GM18508 (cell line): ENCODE data around the gene OVOL2.
A peak's percentile ranks its signal among the peaks of the same experiment; 100 is the strongest.

Experiments used
- ATAC-seq: cut with Tn5 transposase; IDR thresholded peaks from one replicate; pipeline ENCODE4 v1.9.1; 2021; ENCODE audit warnings: moderate number of reproducible peaks; ENCODE audit not compliant: insufficient read depth, unreplicated experiment

The OVOL2 gene

GRCh38 chr20:18018100-18018499 is 39.6 kb downstream of the OVOL2 start:
- ATAC-seq, result no peak

- no peak for ATAC-seq
Observed at GRCh38 chr20:18016772-18017171, 40.9 kb downstream of the OVOL2 start.

GRCh38 chr20:18014411-18014810 is 43.3 kb downstream of the OVOL2 start:
- no peak for ATAC-seq

DNA sequence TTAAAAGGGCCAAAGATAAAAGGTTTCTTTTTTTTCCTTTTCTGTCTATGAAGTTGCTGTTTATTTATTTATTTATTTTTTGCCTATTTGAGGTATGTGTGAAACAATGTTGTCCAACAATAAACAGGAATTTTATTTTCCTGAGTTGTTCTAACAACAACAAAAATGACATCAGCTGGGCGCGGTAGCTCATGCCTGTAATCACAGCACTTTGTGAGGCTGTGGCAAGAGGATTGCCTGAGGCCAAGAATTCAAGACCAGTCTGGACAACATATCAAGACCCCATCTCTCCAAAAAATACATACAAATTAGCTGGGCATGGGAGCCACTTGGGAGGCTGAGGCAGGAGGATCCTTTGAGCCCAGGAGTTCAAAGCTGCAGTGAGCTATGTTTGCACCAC is 44.8 kb downstream of the OVOL2 start:
- ATAC-seq, result no peak

- ATAC-seq, result no peak
Observed at GRCh38 chr20:18011951-18012645, 45.6 kb downstream of the OVOL2 start.

DNA sequence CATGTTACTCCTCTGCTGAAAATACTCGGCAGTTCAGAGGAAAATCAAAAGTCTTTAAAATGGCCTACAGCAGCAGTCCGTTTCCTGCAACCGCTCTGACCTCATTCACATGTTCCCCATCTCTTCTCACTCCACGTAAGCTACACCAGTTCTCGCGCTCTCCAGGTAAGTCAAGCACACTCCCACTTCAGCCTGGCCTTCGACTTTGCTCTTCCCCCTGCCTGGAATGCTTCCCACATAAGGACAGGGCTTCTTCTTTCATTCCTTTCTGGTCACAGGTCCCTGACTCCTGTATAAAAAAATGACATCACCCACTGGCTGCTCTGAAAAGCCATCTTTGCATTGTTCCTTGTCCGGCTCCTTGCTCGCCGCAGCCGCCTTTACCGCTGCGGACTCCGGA is 46.2 kb downstream of the OVOL2 start:
- ATAC-seq, result no peak

DNA sequence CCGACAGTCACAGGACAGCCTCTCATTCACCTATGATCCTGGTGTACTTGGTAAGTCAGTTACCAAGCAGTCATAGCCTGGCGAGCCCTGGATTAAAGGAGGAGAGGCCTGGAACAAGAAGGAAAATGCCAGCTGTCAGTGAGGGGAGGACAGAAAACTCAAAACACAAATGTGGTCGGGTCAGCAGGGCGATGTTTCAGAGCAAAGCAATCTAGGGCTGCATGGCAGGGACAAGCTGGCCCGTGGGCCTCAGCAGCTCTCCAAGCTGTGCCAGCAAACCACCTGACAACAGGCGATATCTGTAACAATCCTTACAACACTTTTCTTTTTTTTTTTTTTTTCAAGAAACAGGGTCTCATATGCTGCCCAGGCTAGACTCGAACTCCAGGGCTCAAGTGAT is 48.6 kb downstream of the OVOL2 start:
- ATAC-seq, result no peak

DNA sequence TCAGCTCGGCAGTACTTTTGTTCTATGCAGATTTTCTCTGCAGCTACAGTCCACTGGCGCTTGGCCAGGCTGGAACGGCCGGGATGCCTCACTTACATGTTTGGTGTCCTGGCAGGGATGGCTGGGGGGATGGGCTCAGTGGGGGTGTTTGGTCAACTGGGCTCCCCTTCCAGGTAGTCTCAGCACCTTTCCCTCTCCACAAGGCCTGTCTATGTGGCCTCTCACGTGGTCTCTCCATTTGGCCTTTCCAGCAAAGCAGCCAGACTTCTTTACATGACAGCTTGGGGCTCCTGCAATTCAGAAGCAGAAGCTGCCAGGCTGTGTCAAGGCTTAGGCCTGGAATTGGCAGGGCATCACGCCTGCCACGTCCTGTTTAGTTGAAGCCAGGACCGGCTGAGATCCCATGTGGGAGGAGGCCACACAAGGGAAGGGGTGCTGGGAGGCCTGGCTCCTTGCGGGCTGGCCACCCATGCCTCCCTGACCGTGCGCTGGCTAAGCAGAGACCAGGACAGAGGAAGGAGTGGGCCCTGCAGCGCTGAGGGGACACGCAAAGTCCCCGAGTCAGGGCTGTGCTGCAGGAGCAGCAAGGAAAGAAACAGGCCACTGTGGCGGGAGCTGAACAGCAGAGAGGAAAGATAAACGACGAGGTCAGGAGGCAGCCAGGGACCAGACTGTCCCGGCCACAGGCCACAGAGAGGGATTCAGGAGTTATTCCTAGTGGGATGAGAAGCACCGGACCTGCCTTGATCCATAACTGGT is 50.0 kb downstream of the OVOL2 start:
- no peak for ATAC-seq

DNA sequence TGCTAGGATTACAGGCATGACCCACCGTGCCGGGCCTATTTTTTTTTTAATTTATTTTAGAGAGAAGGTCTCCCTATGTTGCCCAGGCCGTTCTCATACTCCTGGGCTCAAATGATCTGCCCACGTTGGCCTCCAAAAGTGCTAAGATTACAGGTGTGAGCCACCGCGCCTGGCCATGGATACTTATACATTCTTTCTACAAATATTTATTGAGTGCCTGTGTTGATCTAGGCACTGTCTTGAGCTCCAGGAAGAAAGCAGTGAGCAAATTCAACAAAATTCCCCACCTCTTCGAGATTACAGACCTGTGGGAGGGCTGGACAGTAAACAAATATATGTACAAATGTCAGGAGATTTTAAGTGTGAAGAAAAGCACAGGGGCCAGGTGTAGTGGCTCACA is 51.0 kb downstream of the OVOL2 start:
- ATAC-seq, result no peak

DNA sequence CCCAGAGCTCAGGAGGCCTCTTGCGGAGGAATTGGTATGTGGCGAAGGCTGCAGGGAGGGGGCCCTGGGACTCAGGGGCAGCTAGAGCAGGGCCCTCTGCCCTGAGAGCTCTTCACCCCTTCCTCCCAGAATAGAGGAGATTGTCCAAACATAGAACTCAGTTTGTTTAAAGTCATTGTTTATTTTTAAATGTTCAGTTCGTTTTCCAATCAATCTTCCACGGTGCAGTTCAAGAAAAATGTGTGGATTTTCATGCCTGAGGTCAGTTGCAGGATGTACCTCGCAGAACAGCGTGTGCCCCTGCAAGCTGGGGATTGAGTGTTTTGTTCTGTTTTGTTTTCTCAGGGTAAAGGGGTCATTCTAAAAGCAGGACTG is 51.7 kb downstream of the OVOL2 start:
- ATAC-seq, result no peak

DNA sequence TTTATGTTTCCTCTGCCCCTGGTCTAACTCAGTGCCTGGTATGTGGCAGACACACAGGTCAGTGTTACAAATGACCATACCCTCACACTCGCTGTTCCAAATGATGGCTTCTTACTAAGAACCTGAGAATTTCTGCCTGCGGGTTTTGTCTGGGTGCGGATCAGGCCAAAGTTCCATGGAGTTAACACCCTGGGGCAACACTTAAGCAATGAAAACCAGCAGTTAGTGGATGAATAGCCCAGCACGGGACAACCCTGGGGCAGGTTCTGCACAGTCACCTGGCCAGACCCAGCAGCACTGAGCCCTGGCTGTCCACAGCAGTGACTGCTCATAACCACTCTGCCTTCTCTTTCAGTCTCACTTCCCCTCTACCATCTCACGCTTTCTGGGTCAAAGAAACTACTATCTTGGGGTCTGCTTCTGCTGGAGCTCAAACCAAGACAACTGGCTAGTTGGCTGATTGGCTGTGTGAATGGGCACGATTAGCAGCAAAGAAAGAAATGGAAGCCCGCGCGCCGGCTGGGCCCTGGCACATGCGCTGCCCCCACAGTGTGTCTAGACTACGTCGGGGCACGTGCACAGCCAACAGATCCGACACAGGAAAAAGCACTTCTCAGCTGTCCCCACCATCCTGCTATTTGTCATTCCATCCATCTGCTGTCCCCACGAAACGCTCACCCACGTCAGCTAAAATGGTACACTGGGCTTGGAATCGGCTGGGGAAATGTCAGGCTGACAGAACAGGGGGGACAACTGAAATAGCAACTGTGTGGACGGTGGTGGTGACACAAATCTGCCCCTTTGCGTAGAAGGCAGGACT is 52.3 kb downstream of the OVOL2 start:
- ATAC-seq, result peak; percentile 90

DNA sequence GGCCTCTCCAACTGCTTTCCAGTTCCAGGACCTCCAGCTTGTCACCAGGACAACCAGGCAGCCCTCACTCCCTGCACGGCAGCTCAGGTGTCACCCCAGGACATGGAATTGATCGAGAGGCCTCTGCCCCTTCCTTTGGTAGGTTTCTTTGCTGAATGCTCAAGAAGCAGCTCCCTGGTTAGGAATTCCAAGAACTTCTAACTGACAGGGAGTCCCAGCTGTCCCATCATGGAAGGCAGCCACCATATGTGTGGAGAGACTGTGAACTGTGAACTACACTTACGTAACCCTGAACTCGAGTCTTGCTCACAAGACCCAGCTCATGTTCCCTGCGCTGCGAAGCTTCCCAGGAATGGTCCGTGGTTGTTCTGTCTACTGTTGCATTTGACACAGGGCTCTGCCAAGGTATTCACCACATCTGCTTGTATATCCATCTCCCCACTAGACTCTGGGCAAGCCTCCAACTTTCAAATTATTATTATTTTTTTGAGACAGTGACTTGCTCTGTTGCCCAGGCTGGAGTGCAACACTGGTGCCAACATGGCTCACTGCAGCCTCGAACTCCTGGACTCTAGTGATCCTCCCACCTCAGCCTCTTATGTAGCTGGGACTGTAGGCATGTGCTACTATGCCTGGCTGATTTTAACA is 53.2 kb downstream of the OVOL2 start:
- ATAC-seq, result no peak

DNA sequence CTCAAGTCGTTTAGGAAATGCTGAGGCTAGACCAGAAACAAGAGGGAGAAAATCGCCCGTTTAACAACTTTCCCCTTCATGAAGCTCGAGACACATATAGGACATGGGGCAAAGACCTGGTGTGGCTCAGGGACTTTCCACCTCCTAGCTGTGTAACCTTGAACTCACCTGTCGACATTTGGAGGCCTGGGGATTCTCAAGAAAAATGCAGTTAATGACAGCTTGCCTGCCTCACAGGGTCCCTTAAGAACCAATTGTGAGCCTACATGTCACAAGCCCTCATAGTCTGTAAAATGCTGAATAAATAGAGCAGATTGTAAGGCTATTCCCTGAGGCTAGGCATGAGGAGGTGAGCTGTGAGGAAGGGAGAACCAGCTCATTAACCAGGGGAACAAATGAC is 53.8 kb downstream of the OVOL2 start:
- no peak for ATAC-seq

- no peak for ATAC-seq
Observed at GRCh38 chr20:18001131-18001921, 56.4 kb downstream of the OVOL2 start.

GRCh38 chr20:17999566-17999965 is 58.1 kb downstream of the OVOL2 start:
- no peak for ATAC-seq

GRCh38 chr20:17998446-17998845 is 59.3 kb downstream of the OVOL2 start:
- no peak for ATAC-seq

DNA sequence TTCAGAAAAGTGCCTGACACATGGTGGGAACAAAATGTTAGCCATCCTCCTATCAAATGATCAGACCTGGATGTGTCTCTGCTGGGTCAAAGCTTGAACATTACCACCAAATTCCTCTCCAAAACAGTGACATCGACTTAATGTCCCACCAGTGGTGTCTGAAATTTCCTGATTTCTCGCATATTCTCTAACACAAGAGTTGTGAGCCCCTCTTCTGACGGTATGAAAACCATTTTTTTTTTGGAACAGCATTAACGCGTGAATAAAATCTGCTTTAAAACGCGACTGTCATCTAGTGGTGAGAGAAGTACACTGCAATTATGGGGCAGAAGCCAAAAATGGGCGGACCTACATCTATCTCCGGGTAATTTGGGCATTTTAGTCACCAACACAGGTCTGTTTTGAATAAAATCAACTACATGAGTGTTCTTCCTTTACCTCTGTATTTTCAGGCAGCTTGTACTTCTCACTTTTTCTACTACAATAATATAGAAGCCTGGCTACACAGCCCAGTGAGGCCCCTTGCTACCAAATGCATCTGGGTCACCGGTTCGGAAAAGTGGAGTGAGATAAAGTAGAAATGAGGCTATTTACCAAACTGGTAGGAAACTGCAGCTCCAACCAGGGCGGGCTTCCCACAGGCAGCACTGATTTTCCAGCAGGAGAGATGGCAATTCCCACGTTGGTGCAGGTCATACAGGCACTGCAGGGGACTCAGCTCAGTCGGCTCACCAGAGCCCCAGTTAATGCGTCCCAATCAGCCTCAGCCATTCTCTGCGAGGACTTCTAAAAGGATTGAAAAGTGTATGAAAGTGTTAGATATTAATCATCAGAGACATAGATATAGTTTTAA is 61.5 kb downstream of the OVOL2 start:
- ATAC-seq, result no peak

DNA sequence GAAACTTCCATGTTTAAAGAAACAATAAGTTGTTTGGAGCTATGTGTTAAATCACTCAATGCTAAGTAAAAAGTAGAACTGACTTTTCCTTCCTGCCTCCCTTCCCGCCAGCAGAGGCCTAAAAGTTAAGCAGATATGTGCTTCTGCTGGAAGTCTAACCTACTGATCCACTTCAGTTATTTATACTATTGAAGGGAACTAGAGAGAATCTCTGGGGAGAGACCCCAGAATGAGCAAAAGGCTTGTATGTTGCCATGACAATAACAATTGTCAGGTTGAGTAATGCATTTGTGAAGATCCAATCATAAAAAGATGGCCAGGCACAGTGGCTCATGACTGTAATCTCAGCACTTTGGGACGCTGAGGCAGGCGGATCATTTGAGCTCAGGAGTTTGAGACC is 64.2 kb downstream of the OVOL2 start:
- no peak for ATAC-seq

- ATAC-seq, result no peak
Observed at GRCh38 chr20:17992847-17993513, 64.7 kb downstream of the OVOL2 start.
